HG03196 (cell line): ENCODE measurements around the gene ATXN7L1.
A peak's percentile ranks its signal among the peaks of the same experiment; 100 is the strongest.

Experiments used
- ATAC-seq: cut with Tn5 transposase; IDR thresholded peaks from one replicate; pipeline ENCODE4 v1.9.1; 2021; ENCODE audit not compliant: unreplicated experiment

Gene ATXN7L1

GRCh38 chr7:105590793-105591192 is 285.6 kb downstream of the ATXN7L1 start:
- no peak for ATAC-seq

GRCh38 chr7:105589356-105590077 is 286.9 kb downstream of the ATXN7L1 start:
- peak; percentile 87 for ATAC-seq

- no peak for ATAC-seq
Measured at GRCh38 chr7:105587909-105588635, 288.3 kb downstream of the ATXN7L1 start.

- ATAC-seq = no peak
Measured at GRCh38 chr7:105585850-105586500, 290.4 kb downstream of the ATXN7L1 start.

- no peak for ATAC-seq
Measured at GRCh38 chr7:105584165-105584564, 292.2 kb downstream of the ATXN7L1 start.

- no peak for ATAC-seq
Measured at GRCh38 chr7:105583061-105583460, 293.3 kb downstream of the ATXN7L1 start.

GRCh38 chr7:105581066-105581811 is 295.2 kb downstream of the ATXN7L1 start, which contains the start of gene EFCAB10:
Gene EFCAB10, minus strand, starts transcription at chr7:105581493. Its CDS starts 30 bp downstream, at chr7:105581463.
- peak; percentile 69 for ATAC-seq

GRCh38 chr7:105580022-105580740 is 296.2 kb downstream of the ATXN7L1 start:
- ATAC-seq = no peak

- ATAC-seq = no peak
Measured at GRCh38 chr7:105578496-105578895, 297.9 kb downstream of the ATXN7L1 start.

GRCh38 chr7:105577251-105577650 is 299.1 kb downstream of the ATXN7L1 start:
- no peak for ATAC-seq

GRCh38 chr7:105571891-105572290 is 304.5 kb downstream of the ATXN7L1 start:
- ATAC-seq = no peak

- no peak for ATAC-seq
Measured at GRCh38 chr7:105567821-105568220, 308.6 kb downstream of the ATXN7L1 start.

GRCh38 chr7:105567024-105567423 is 309.4 kb downstream of the ATXN7L1 start:
- ATAC-seq = no peak

- no peak for ATAC-seq
Measured at GRCh38 chr7:105565190-105565589, 311.2 kb downstream of the ATXN7L1 start.

- no peak for ATAC-seq
Measured at GRCh38 chr7:105559926-105560325, 316.5 kb downstream of the ATXN7L1 start.
